Measurements from ENCODE around the gene NFKB1.

The NFKB1 gene

GRCh38 chr4:102534845-102535244 lies 33.7 kb downstream of the NFKB1 start:
- DNase-seq: no peak

- DNase-seq: no peak
These were observed 34.4 kb downstream of the NFKB1 start for GRCh38 chr4:102535398-102536082.

- DNase-seq: no peak
These were observed 35.6 kb downstream of the NFKB1 start for GRCh38 chr4:102536768-102537167.

GRCh38 chr4:102537269-102537668 lies 36.1 kb downstream of the NFKB1 start:
- no peak for DNase-seq

- DNase-seq: no peak
These were observed 40.5 kb downstream of the NFKB1 start for GRCh38 chr4:102541697-102542096.

GRCh38 chr4:102543030-102543928 lies 42.1 kb downstream of the NFKB1 start:
- DNase-seq: no peak

GRCh38 chr4:102546635-102547034 lies 45.5 kb downstream of the NFKB1 start:
- DNase-seq: no peak

GRCh38 chr4:102547973-102548372 lies 46.8 kb downstream of the NFKB1 start:
- no peak for DNase-seq

GRCh38 chr4:102551958-102552565 lies 50.9 kb downstream of the NFKB1 start:
- DNase-seq: no peak

- no peak for DNase-seq
These were observed 51.6 kb downstream of the NFKB1 start for GRCh38 chr4:102552781-102553180.

GRCh38 chr4:102553982-102554381 lies 52.8 kb downstream of the NFKB1 start:
- no peak for DNase-seq

GRCh38 chr4:102554482-102554881 lies 53.3 kb downstream of the NFKB1 start:
- no peak for DNase-seq

GRCh38 chr4:102554992-102555391 lies 53.8 kb downstream of the NFKB1 start:
- no peak for DNase-seq

- no peak for DNase-seq
These were observed 56.5 kb downstream of the NFKB1 start for GRCh38 chr4:102557636-102558035.

- DNase-seq: no peak
These were observed 59.0 kb downstream of the NFKB1 start for GRCh38 chr4:102560115-102560514.

- DNase-seq: no peak
These were observed 59.6 kb downstream of the NFKB1 start for GRCh38 chr4:102560571-102561341.

GRCh38 chr4:102563000-102563399 lies 61.8 kb downstream of the NFKB1 start:
- no peak for DNase-seq

GRCh38 chr4:102564399-102565059 lies 63.4 kb downstream of the NFKB1 start:
- DNase-seq: no peak

- no peak for DNase-seq
These were observed 64.5 kb downstream of the NFKB1 start for GRCh38 chr4:102565696-102566095.

GRCh38 chr4:102566426-102566825 lies 65.3 kb downstream of the NFKB1 start:
- no peak for DNase-seq

- DNase-seq: no peak
These were observed 66.3 kb downstream of the NFKB1 start for GRCh38 chr4:102567427-102567826.

GRCh38 chr4:102569200-102569599 lies 68.0 kb downstream of the NFKB1 start:
- DNase-seq: no peak

Data from T1000 (cell line).